Activated T-helper 1 cell treated with Interleukin-2 at 50 U/mL for 16 hours (primary cell): ENCODE data around the gene KIF1B.

ENCODE experiments used
- DNase-seq: peaks from one replicate; pipeline ENCODE4 v3.0.0-alpha.2; 2020; ENCODE audit warnings: low read depth

The KIF1B gene, protein sequence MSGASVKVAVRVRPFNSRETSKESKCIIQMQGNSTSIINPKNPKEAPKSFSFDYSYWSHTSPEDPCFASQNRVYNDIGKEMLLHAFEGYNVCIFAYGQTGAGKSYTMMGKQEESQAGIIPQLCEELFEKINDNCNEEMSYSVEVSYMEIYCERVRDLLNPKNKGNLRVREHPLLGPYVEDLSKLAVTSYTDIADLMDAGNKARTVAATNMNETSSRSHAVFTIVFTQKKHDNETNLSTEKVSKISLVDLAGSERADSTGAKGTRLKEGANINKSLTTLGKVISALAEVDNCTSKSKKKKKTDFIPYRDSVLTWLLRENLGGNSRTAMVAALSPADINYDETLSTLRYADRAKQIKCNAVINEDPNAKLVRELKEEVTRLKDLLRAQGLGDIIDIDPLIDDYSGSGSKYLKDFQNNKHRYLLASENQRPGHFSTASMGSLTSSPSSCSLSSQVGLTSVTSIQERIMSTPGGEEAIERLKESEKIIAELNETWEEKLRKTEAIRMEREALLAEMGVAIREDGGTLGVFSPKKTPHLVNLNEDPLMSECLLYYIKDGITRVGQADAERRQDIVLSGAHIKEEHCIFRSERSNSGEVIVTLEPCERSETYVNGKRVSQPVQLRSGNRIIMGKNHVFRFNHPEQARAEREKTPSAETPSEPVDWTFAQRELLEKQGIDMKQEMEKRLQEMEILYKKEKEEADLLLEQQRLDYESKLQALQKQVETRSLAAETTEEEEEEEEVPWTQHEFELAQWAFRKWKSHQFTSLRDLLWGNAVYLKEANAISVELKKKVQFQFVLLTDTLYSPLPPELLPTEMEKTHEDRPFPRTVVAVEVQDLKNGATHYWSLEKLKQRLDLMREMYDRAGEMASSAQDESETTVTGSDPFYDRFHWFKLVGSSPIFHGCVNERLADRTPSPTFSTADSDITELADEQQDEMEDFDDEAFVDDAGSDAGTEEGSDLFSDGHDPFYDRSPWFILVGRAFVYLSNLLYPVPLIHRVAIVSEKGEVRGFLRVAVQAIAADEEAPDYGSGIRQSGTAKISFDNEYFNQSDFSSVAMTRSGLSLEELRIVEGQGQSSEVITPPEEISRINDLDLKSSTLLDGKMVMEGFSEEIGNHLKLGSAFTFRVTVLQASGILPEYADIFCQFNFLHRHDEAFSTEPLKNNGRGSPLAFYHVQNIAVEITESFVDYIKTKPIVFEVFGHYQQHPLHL (N-terminal part only)

GRCh38 chr1:10209905-10210810, at the start of gene KIF1B:
TSS of gene KIF1B (plus strand) at chr1:10210570. CDS start at chr1:10232329, 21,759 bp downstream.
- DNase-seq: peak; percentile 95

GRCh38 chr1:10160907-10161490, 49.4 kb upstream of the KIF1B start:
- DNase-seq: no peak

DNA sequence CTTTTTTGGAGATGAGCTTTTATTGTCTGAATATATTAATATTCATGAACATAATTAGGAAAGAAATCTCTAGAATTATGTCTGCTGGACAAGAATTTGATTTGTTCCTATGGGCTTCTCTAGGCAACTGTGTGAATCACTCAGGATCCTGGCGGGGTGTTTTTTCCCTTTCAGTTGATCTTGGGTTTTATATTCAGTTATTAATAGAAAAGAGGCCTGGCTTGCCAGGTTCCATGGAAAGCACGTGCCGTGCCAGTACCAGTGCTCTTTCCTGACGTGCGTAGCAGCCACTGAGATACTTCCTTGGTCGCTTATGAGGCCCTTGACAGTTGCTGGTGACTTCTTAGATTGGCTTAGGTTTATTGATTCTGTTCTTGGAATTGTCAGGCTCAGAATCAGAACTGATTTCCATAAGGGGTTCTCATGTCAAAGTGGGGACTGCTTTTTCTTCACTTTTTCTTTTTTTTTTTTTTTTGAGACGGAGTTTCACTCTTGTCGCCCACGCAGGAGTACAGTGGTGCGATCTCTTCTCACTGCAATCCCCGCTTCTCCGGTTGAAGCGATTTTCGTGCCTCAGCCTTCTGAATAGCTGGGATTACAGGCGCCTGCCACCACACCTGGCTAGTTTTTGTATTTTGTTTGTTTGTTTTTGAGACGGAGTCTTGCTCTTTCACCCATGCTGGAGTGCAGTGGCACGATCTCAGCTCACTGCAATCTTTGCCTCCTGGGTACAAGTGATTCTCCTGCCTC, 48.7 kb upstream of the KIF1B start:
- DNase-seq: no peak

DNA sequence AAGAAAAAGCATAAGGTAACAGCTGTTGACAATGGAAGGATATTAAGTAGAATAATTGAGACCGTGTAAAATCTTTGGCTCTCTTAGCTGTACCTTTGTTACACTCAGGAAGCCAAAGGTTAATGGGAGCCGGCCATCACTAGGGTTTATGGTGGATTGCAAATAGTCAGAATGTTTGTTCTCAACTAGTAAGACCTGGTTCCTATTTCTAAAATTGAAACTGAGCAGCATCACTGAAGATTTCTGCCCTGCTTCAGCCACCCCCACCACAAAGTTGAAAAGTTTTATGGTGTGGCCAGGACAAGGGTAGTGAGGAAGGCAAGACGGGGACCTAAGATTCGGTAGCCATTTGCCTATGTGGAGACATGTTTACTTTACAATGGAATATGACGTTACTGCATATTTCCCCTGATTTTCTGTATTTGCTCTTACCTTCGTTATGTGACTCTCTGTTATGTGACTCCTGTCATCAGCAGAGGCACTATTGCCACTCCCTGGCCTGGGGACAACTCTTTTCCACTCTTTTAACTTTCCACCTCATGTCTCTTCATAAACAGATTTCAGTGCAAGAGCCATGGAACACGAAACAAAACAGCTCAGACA, 41.4 kb upstream of the KIF1B start:
- no peak for DNase-seq

GRCh38 chr1:10170239-10170574, 40.2 kb upstream of the KIF1B start:
- DNase-seq: no peak

- DNase-seq: no peak
These were observed 39.1 kb upstream of the KIF1B start for GRCh38 chr1:10171105-10171767.

DNA sequence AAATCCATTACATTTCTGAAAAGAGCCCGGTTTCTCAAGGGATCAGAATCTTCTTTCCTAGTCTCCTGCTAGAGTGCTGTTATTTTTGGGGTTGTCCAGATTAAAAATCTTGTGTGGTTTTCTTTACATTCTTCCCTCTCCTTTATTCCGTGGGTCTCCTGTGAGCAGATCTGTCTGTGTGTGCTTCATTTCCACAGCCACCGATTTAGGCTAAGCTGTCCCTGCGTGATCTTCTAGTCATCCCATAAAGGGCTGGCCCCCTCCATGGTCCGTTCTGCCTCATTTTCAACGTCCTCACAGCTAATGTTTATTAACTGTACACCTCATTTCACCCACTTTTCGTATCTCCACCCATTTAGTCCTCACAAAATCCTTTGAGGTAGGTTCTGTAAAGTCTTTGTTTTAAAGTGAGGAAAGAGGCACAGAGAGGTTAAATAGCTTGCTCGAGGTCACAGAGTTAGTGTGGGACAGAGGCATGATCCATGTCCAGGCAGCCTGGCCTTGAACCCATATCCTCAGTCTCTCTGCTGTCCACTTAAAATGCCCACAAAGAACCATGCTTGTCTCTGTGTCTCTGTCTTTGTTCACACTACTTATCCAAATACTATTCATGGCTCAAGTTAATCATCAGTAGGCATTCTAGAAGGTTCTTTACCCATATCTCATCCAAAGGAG, 38.2 kb upstream of the KIF1B start:
- no peak for DNase-seq

- DNase-seq: no peak
These were observed 36.8 kb upstream of the KIF1B start for GRCh38 chr1:10173582-10173981.

DNA sequence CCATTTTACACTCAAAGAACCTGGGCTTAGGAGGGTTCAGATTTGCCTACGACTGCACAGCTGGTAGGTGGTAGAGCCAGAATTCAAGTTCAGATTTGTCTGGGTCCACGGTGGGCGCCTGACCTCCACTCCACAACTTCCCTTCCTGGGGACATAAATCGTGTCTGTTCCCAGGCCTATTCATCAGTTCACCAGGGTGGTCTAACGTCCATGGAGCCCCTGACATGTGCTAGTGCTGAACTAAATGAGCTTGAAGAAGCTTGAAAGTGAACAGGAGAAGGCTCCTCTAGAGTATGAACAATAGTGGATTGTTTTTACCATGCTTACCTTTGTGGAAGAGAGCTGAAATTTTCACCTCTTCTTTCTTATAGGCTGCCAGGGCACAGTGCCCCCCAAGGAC, 32.5 kb upstream of the KIF1B start:
- no peak for DNase-seq

GRCh38 chr1:10178597-10179405, 31.6 kb upstream of the KIF1B start:
- DNase-seq: no peak

GRCh38 chr1:10179406-10180091, 30.8 kb upstream of the KIF1B start:
- DNase-seq: no peak

DNA sequence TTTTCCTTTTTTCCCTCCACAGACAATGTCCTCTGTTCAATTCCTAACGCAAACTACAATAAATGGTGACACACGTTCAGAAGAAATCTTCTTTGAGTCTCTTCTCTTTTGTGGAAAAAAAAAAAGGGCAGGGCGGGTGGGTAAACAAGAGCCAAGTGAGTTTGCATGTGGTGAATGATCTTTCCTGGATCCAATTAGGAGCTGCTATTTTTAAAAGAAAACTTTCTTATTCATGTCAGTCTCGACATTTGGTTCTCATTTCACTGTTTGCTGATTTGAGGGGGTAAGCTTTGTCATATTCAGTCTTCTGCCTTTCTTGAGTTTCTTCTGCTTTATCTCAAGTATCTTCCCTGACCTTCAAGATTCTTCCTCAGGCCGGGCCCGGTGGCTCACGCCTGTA, 29.2 kb upstream of the KIF1B start:
- DNase-seq: no peak

DNA sequence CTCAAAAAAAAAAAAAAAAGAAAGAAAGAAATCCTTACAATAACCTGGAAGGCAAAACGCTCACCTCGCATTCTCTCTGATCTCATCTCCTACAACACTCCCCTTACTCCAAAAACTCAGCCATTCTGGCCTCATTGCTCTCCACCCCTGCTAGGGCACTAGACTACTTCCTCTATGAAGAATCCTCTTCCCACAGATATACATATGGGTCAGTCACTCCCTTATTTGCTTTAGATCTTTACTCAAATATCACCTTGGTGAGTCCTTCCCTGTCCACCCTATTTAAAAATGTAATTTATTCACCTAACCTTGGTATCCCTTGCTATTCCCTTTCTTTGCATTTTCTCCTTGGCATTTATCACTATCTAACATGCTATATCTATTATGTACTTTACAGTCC, 24.6 kb upstream of the KIF1B start:
- DNase-seq: no peak

DNA sequence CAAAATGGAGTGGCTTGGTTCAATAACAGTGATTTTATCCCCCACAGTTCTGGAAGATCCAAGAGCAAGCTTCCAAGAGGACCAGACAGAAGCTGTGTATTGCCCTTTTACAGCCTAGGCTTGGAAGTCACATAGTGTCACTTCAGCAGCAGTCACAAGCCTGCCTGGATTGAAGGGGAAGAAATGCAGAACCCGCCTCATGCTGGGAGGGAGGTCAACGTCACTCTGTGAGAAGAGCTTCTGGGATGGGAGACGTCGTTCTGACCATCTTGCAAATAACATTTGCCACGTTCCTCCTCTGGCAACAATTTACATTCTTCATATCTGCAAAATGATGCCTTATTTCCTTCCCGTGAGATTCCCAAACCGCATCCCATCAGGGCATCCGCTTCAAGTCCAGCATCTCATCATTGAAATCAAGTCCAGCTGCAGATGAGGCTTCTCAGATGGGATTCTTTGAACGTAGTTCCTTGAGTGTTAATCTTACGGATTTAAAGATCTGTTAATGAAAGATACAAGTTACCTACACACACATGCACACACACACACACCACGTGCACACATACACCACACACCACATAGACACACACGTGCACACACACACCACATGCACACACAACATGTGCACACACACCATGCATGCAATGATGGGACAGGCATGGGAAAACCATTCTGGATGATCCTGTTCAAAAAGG, 23.9 kb upstream of the KIF1B start:
- no peak for DNase-seq

- DNase-seq: no peak
These were observed 23.4 kb upstream of the KIF1B start for GRCh38 chr1:10187026-10187334.

DNA sequence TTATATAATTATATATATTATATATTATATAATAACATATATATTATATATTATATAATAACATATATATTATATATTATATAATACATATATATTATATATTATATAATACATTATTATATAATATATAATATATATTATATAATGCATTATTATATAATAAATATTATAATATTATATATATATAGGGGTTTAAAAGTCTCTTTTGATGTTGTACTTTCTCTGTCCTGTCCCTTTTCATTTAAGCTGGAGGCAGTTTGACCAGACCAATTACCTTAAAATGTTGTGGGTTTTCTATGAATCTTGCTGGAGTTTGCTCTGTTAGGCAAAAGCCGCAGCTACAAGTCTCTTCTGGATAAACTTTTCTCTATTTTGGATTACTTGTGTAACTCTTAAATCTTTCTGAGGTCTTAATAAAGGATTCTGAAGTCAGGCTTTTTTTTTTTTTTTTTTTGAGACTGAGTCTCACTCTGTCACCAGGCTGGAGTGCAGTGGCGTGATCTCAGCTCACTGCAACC, 22.2 kb upstream of the KIF1B start:
- no peak for DNase-seq

DNA sequence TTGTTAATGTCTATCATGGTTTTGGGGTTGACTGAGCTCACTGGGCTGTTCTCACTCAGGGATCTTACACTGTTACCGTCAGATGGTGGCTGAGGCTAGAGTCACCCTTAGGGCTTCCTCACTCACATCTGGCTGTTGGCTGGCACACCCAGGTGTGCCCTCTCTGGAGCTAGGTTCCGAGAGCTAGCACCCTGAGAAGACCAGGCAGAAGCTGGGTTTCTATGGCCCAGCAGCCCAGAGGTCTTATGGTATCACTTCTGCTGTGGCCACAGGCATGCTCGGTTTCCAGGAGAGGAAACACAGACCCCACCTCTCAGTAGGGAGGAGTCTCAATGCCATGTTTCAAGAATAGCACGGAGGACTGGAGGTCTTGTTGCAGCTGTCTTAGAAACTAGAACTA, 20.7 kb upstream of the KIF1B start:
- DNase-seq: no peak
